HG03469 (cell line): ENCODE measurements around the gene ROR2.

Experiments used
- ATAC-seq: cut with Tn5 transposase; IDR thresholded peaks from one replicate; pipeline ENCODE4 v1.9.1; 2021; ENCODE audit warnings: mild to moderate bottlenecking, moderate library complexity, moderate number of reproducible peaks; ENCODE audit not compliant: unreplicated experiment

ROR2 gene

GRCh38 chr9:91697201-91697600 lies 252.8 kb downstream of the ROR2 start:
- ATAC-seq: no peak

- ATAC-seq: no peak
Observed at GRCh38 chr9:91694081-91694870, 255.8 kb downstream of the ROR2 start.

- no peak for ATAC-seq
Observed at GRCh38 chr9:91693226-91693625, 256.8 kb downstream of the ROR2 start.

- ATAC-seq: no peak
Observed at GRCh38 chr9:91690540-91691249, 259.3 kb downstream of the ROR2 start.

GRCh38 chr9:91689006-91689405 lies 261.0 kb downstream of the ROR2 start:
- ATAC-seq: no peak

GRCh38 chr9:91683269-91683668 lies 266.8 kb downstream of the ROR2 start:
- ATAC-seq: no peak

GRCh38 chr9:91682806-91683205 lies 267.2 kb downstream of the ROR2 start:
- ATAC-seq: no peak

GRCh38 chr9:91681461-91682305 lies 268.3 kb downstream of the ROR2 start:
- no peak for ATAC-seq

- ATAC-seq: no peak
Observed at GRCh38 chr9:91680998-91681397, 269.0 kb downstream of the ROR2 start.

GRCh38 chr9:91680106-91680505 lies 269.9 kb downstream of the ROR2 start:
- no peak for ATAC-seq

- ATAC-seq: no peak
Observed at GRCh38 chr9:91678807-91679580, 271.0 kb downstream of the ROR2 start.

GRCh38 chr9:91677822-91678436 lies 272.1 kb downstream of the ROR2 start:
- ATAC-seq: no peak

GRCh38 chr9:91677331-91677730 lies 272.7 kb downstream of the ROR2 start:
- ATAC-seq: no peak

- ATAC-seq: no peak
Observed at GRCh38 chr9:91676046-91676445, 274.0 kb downstream of the ROR2 start.

GRCh38 chr9:91664663-91665062 lies 285.4 kb downstream of the ROR2 start:
- no peak for ATAC-seq

GRCh38 chr9:91663858-91664257 lies 286.2 kb downstream of the ROR2 start:
- no peak for ATAC-seq

- no peak for ATAC-seq
Observed at GRCh38 chr9:91661451-91661850, 288.6 kb downstream of the ROR2 start.

- ATAC-seq: no peak
Observed at GRCh38 chr9:91660521-91660920, 289.5 kb downstream of the ROR2 start.

GRCh38 chr9:91659529-91660495 lies 290.2 kb downstream of the ROR2 start:
- no peak for ATAC-seq
